Loucy (cell line): ENCODE data around the gene SCAMP2.

Experiments
- CTCF ChIP-seq: fragments of 200-600 bp; sonication (generic); conservative IDR thresholded peaks from 2 replicates; pipeline ENCODE4 v1.5.1; 2014; ENCODE audit warnings: mild to moderate bottlenecking, antibody characterized with exemption, low read length
- EZH2phosphoT487 ChIP-seq: fragments of 200-600 bp; IDR thresholded peaks from 2 replicates; pipeline ENCODE4 v1.6.1; 2018; ENCODE audit warnings: antibody characterized with exemption, mild to moderate bottlenecking, moderate library complexity, borderline replicate concordance

DNA sequence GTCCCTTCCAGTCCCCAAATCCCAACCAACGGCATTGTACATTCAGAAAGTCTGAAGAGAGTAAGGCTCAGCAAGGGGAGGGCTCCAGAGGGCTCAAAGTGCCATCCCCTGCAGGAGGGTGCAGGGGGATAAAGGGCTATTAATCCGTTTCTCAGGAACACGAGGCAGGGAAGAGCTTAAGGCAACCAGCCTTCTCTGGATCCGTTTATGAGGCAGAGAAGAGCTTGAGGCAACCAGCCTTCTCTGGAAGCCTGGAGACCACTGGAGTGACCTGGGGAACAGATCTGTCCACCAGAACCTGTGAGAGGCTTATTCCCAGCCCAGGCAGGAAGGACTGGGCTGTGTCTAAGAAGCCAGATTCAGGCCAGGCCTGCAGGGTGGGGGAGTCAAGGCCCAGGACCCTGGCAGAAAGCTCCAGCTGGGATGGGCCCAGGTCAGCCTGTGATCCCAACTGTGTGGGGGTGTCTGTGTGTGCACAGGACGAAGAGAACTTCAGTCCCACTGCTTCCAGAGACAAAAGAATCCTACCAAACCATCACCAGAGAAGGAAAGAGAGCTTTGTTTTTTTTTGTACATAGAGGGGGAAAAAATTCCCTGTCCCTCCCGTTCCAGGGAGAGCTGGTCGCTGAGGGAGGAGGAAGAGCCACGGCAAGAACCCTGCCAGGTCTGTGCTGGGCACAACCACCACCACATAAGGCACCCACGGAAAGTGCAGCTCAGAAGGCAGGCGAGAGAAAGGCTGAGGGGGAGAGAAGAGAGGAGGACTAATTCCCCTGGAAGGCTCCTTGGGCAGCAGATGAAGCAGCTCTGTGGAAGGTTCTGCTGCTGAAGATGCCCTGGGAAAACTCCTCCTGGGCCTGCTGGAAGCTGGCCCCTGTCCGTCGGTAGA is 28.6 kb downstream of the SCAMP2 start:
- no peak for TF ChIP-seq CTCF
- no peak for TF ChIP-seq EZH2phosphoT487
